GM23338 (cell line): ENCODE results near the gene PRKCH. TPM values are rescaled to one million over a fixed set of nuclear protein-coding genes. Genes with fewer than 3 reads are reported as not detected.

Experiments used
- ATAC-seq: fragments of 200-7000 bp; cut with Tn5 transposase; 3 replicates; pipeline ENCODE4 v1.9.1; 2020
- DNase-seq: peaks from one replicate; pipeline ENCODE4 v3.0.0-alpha.2; 2015; ENCODE audit warnings: low spot score
- H2AFZ ChIP-seq: fragments of 200-600 bp; sonication (generic); 2 replicates; pipeline ENCODE4 v1.8.0; 2016; ENCODE audit warnings: antibody characterized with exemption, mild to moderate bottlenecking, moderate library complexity
- H3F3A ChIP-seq: fragments of 200-600 bp; sonication (generic); replicated peaks from 2 replicates; pipeline ENCODE4 v1.8.0; 2017; ENCODE audit warnings: antibody characterized with exemption, mixed run types, low read depth
- H3K27ac ChIP-seq: fragments of 200-600 bp; sonication (generic); 2 replicates; pipeline ENCODE4 v1.6.1; 2016; ENCODE audit warnings: low read depth
- H3K27me3 ChIP-seq: fragments of 200-600 bp; sonication (generic); 2 replicates; pipeline ENCODE4 v1.8.0; 2016; ENCODE audit warnings: mild to moderate bottlenecking, mixed run types, moderate library complexity; ENCODE audit not compliant: insufficient read depth
- H3K36me3 ChIP-seq: fragments of 200-600 bp; sonication (generic); 2 replicates; pipeline ENCODE4 v1.8.0; 2016; ENCODE audit warnings: mild to moderate bottlenecking; ENCODE audit not compliant: insufficient read depth
- H3K4me1 ChIP-seq: fragments of 200-600 bp; sonication (generic); 2 replicates; pipeline ENCODE4 v1.8.0; 2016; ENCODE audit warnings: mild to moderate bottlenecking, moderate library complexity; ENCODE audit not compliant: insufficient read depth
- H3K4me2 ChIP-seq: fragments of 200-600 bp; sonication (generic); 2 replicates; pipeline ENCODE4 v1.7.1; 2017; ENCODE audit warnings: mixed run types
- H3K4me3 ChIP-seq: fragments of 200-600 bp; sonication (generic); 2 replicates; pipeline ENCODE4 v1.6.1; 2016; ENCODE audit warnings: mixed run types
- H3K79me2 ChIP-seq: fragments of 200-600 bp; sonication (generic); replicated peaks from 2 replicates; pipeline ENCODE4 v1.8.0; 2017; ENCODE audit warnings: mild to moderate bottlenecking; ENCODE audit not compliant: insufficient read depth
- H3K9me2 ChIP-seq: fragments of 200-600 bp; sonication (generic); 2 replicates; pipeline ENCODE4 v1.8.0; 2017; ENCODE audit not compliant: insufficient read depth
- H4K20me1 ChIP-seq: fragments of 200-600 bp; sonication (generic); replicated peaks from 2 replicates; pipeline ENCODE4 v1.8.0; 2017; ENCODE audit warnings: mild to moderate bottlenecking; ENCODE audit not compliant: insufficient read depth
- H3K27ac Mint-ChIP-seq: 2 replicates; pipeline ENCODE4 v1.8.0; 2020; ENCODE audit warnings: inconsistent platforms, mild to moderate bottlenecking, moderate library complexity, mixed read lengths
- H3K27me3 Mint-ChIP-seq: 3 replicates; pipeline ENCODE4 v1.8.0; 2022; ENCODE audit warnings: low read depth, mild to moderate bottlenecking, moderate library complexity, mixed read lengths, inconsistent platforms; ENCODE audit not compliant: insufficient read depth, poor library complexity
- H3K36me3 Mint-ChIP-seq: 3 replicates; pipeline ENCODE4 v1.8.0; 2021; ENCODE audit warnings: low read depth, mild to moderate bottlenecking, inconsistent platforms, moderate library complexity, mixed read lengths
- H3K4me1 Mint-ChIP-seq: 3 replicates; pipeline ENCODE4 v1.8.0; 2020; ENCODE audit warnings: mild to moderate bottlenecking, inconsistent platforms, mixed read lengths
- H3K4me3 Mint-ChIP-seq: 3 replicates; pipeline ENCODE4 v1.8.0; 2021; ENCODE audit warnings: moderate library complexity, mild to moderate bottlenecking, inconsistent platforms, mixed read lengths
- H3K9me3 Mint-ChIP-seq: 3 replicates; pipeline ENCODE4 v1.8.0; 2020; ENCODE audit warnings: moderate library complexity, mild to moderate bottlenecking, inconsistent platforms, mixed read lengths
- CREB1 ChIP-seq: fragments of 250-450 bp; sonication (Bioruptor Pico); IDR thresholded peaks from 2 replicates; pipeline ENCODE4 v1.5.0; 2020; ENCODE audit warnings: low read depth, mild to moderate bottlenecking, moderate library complexity
- CTCF ChIP-seq, 2 experiments: fragments of 200-600 bp in 1 of 2; sonication (generic) in 1 of 2; conservative IDR thresholded peaks; 2 replicates each; pipeline versions ENCODE4 v1.5.1 to v1.6.1; 2016 to 2017; ENCODE audit warnings: antibody characterized with exemption in 2 of 2, low read depth in 2 of 2, mild to moderate bottlenecking in 2 of 2, moderate library complexity in 1 of 2
- EZH2 ChIP-seq: fragments of 200-600 bp; sonication (generic); IDR thresholded peaks from one replicate; pipeline ENCODE4 v1.8.0; 2017; ENCODE audit warnings: antibody characterized with exemption, mild to moderate bottlenecking, low read depth; ENCODE audit not compliant: unreplicated experiment
- EZH2phosphoT487 ChIP-seq: fragments of 200-600 bp; sonication (generic); IDR thresholded peaks from one replicate; pipeline ENCODE4 v1.8.1; 2018; ENCODE audit warnings: antibody characterized with exemption; ENCODE audit not compliant: unreplicated experiment
- NANOG ChIP-seq: IDR thresholded peaks from 2 replicates; pipeline ENCODE4 v1.6.1; 2016; ENCODE audit warnings: antibody characterized with exemption, borderline replicate concordance
- POLR2AphosphoS5 ChIP-seq: IDR thresholded peaks from 2 replicates; pipeline ENCODE4 v1.6.1; 2016; ENCODE audit warnings: antibody characterized with exemption, low read depth
- REST ChIP-seq: IDR thresholded peaks from one replicate; pipeline ENCODE4 v1.6.1; 2018; ENCODE audit warnings: antibody characterized with exemption; ENCODE audit not compliant: unreplicated experiment
- STAT1 ChIP-seq: IDR thresholded peaks from one replicate; pipeline ENCODE4 v1.6.1; 2016; ENCODE audit warnings: antibody characterized with exemption; ENCODE audit not compliant: unreplicated experiment
- ZNF331 ChIP-seq: fragments of 250-450 bp; sonication (Bioruptor Pico); IDR thresholded peaks from 2 replicates; pipeline ENCODE4 v1.5.0; 2020; ENCODE audit warnings: low read depth, mild to moderate bottlenecking, moderate library complexity
- ZNF462 ChIP-seq: fragments of 250-450 bp; sonication (Bioruptor Pico); IDR thresholded peaks from 2 replicates; pipeline ENCODE4 v1.5.0; 2020; ENCODE audit warnings: mild to moderate bottlenecking, moderate library complexity
- polyA plus RNA-seq: library from polyadenylated mRNA; unstranded; fragments of >200 nt; fragmentation: Nextera tagmentation; extraction: Ambion mirVana; gene quantifications from 2 replicates; pipeline ENCODE4 v1.2.1, GENCODE V29; 2016
- total RNA-seq: library from RNA; depleted of rRNA; stranded (reverse); fragments of >200 nt; shearing (Covaris generic); gene quantifications from 2 replicates; pipeline ENCODE4 v1.2.3, GENCODE V29; 2014
- TF ChIP-seq, protein P1 (sequence below): IDR thresholded peaks from 2 replicates; pipeline ENCODE4 v1.6.1; 2016; ENCODE audit warnings: antibody characterized with exemption

PRKCH gene
- total and polyA plus RNA-seq, 2 experiments from 2014 or later: 5.4 to 10.1 TPM

DNA sequence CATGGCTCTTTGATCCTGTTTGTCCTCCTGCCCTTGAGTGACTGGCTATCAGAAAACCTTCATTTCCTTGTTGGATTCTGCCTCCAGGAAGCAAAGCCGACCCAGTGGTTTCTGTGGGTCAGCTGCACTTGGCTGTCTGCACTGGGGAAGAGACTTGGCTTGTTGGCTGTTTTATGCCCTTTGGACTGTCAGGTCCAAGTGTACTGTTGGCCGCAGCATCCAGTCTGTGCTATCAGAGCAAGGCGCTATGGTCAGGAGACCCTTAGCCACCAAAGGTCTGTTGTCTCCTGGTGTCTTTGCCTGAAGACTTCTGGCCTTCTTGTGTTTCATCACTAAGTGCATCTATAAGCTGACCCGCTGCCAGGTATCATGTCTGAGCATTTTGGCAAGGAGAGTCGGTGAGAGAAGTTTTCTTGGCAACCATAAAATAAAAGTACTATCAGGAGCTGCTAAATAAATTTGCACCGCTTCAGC, 196.6 kb downstream of the PRKCH start:
- H4K20me1 ChIP-seq: no peaks in the 10 kb centered on the region
- no peak for ATAC-seq

More for the DNA sequence above, 196.6 kb downstream of the PRKCH start:
- Mint-ChIP-seq H3K4me1 (no peaks in the 10 kb centered on the region), H3K27ac (no peak overlapping the region), H3K27me3 (peaks cover 2% of the 10 kb centered on the region), H3K9me3 (no peaks in the 10 kb centered on the region), H3K4me3 (no peak overlapping the region), H3K36me3 (no peaks in the 10 kb centered on the region)
- Histone ChIP-seq H3K4me1 (no peaks in the 10 kb centered on the region; the same call in 1 of the 2 replicates), H3K79me2 (no peaks in the 10 kb centered on the region), H3K4me3 (no peak overlapping the region), H3K27ac (no peak overlapping the region), H2AFZ (no peak overlapping the region), H3K4me2 (no peak overlapping the region), H3K27me3 (no peaks in the 10 kb centered on the region), H3F3A (no peaks in the 10 kb centered on the region), H3K36me3 (no peaks in the 10 kb centered on the region), H3K9me2 (no peaks in the 10 kb centered on the region)
- no peak for DNase-seq
- TF ChIP-seq ZNF462 (CRISPR knock-in tag) (no peak), CREB1 (CRISPR knock-in tag) (no peak), POLR2AphosphoS5 (no peak), REST (no peak), CTCF (conservative IDR thresholded peaks at IDR 0.05; ENCODE audit: low read depth in 2 of 2) (no peak), NANOG (no peak), EZH2 (no peak), STAT1 (no peak), ZNF331 (no peak), EZH2phosphoT487 (no peak)
- TF ChIP-seq, protein P1, sequence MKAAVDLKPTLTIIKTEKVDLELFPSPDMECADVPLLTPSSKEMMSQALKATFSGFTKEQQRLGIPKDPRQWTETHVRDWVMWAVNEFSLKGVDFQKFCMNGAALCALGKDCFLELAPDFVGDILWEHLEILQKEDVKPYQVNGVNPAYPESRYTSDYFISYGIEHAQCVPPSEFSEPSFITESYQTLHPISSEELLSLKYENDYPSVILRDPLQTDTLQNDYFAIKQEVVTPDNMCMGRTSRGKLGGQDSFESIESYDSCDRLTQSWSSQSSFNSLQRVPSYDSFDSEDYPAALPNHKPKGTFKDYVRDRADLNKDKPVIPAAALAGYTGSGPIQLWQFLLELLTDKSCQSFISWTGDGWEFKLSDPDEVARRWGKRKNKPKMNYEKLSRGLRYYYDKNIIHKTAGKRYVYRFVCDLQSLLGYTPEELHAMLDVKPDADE: no peak
